ENCODE data around the gene PTPN21.

Gene PTPN21

DNA sequence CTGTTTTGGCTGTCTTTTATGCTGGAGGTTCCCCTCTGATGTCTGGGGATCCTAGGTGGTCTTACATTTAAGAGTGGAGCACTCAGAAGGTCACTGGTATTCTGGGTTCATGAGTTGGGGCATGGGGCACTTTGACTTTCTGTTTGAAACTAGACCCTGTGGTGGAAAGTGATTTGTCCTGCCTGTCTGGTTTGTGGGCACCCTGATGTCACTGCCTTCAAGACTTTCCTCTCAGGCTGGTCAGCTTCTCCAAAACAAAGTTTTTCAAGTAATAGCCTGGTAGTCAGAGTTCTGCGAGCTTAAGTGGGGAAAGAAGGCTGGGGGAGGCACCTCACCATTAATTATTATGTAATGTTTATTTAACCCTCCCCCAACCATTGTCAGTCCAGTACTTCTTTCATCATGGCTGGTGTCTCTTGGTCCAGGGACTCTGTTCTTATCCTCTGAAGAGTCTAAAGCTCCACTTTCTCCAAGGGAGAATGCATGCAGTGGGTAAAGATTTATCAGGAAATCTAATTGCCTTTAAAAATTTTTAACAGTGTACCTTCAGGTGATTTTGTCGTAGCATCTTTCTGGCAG lies 43.4 kb upstream of the PTPN21 start:
- ATAC-seq = no peak
- no peak for TF ChIP-seq ZNF8 (CRISPR knock-in tag; IDR thresholded peaks at IDR 0.05)
- no peak for TF ChIP-seq ZFP3 (CRISPR knock-in tag; IDR thresholded peaks at IDR 0.05)
- TF ChIP-seq CREB5 (CRISPR knock-in tag; IDR thresholded peaks at IDR 0.05; ENCODE audit: low read depth) = no peak
- no peak for TF ChIP-seq TOX (CRISPR knock-in tag; IDR thresholded peaks at IDR 0.05; ENCODE audit: borderline replicate concordance)
- TF ChIP-seq ZFP30 (CRISPR knock-in tag; IDR thresholded peaks at IDR 0.05) = no peak
- no peak for TF ChIP-seq PATZ1 (CRISPR knock-in tag; IDR thresholded peaks at IDR 0.05; ENCODE audit: borderline replicate concordance)
- no peak for TF ChIP-seq ZNF565 (CRISPR knock-in tag; conservative IDR thresholded peaks at IDR 0.05; ENCODE audit: low read depth)
- TF ChIP-seq ARNTL (CRISPR knock-in tag; IDR thresholded peaks at IDR 0.05; ENCODE audit: borderline replicate concordance, low read depth) = no peak
- no peak for TF ChIP-seq ZC3H10 (CRISPR knock-in tag; IDR thresholded peaks at IDR 0.05)
- no peak for TF ChIP-seq GLIS3 (CRISPR knock-in tag; IDR thresholded peaks at IDR 0.05)
- no peak for TF ChIP-seq TCF4 (CRISPR knock-in tag; IDR thresholded peaks at IDR 0.05; ENCODE audit: borderline replicate concordance)
- TF ChIP-seq ZNF70 (CRISPR knock-in tag; IDR thresholded peaks at IDR 0.05) = no peak
- TF ChIP-seq, protein P1, sequence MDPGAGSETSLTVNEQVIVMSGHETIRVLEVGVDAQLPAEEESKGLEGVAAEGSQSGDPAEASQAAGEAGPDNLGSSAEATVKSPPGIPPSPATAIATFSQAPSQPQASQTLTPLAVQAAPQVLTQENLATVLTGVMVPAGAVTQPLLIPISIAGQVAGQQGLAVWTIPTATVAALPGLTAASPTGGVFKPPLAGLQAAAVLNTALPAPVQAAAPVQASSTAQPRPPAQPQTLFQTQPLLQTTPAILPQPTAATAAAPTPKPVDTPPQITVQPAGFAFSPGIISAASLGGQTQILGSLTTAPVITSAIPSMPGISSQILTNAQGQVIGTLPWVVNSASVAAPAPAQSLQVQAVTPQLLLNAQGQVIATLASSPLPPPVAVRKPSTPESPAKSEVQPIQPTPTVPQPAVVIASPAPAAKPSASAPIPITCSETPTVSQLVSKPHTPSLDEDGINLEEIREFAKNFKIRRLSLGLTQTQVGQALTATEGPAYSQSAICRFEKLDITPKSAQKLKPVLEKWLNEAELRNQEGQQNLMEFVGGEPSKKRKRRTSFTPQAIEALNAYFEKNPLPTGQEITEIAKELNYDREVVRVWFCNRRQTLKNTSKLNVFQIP (CRISPR knock-in tag; IDR thresholded peaks at IDR 0.05; ENCODE audit: borderline replicate concordance, low read depth) = no peak

DNA sequence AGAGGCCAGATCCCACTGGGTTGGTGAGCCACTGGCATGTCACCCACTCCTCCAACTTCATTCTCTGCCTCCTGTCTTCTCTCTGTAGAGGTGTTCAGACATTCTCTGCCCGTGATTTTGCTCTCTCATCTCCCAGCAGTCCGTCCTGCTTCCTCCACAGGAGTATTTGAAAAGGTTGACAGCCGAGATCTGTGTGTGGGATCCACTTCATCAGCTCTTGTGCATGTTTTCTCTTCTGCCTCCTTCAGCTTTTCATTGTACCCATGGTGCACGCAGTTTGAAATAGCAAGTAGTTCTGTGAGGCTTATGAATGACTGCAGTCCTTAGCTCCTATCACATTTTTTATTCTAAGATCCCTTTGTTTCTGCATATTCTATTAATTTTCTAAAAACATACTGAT lies 42.8 kb upstream of the PTPN21 start:
- no peak for ATAC-seq
- TF ChIP-seq, protein P2, sequence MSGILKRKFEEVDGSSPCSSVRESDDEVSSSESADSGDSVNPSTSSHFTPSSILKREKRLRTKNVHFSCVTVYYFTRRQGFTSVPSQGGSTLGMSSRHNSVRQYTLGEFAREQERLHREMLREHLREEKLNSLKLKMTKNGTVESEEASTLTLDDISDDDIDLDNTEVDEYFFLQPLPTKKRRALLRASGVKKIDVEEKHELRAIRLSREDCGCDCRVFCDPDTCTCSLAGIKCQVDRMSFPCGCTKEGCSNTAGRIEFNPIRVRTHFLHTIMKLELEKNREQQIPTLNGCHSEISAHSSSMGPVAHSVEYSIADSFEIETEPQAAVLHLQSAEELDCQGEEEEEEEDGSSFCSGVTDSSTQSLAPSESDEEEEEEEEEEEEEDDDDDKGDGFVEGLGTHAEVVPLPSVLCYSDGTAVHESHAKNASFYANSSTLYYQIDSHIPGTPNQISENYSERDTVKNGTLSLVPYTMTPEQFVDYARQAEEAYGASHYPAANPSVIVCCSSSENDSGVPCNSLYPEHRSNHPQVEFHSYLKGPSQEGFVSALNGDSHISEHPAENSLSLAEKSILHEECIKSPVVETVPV (CRISPR knock-in tag; IDR thresholded peaks at IDR 0.05) = no peak

GRCh38 chr14:88597038-88597437 lies 42.2 kb upstream of the PTPN21 start:
- TF ChIP-seq CREB5 (CRISPR knock-in tag; IDR thresholded peaks at IDR 0.05; ENCODE audit: low read depth) (no peak), ZNF8 (CRISPR knock-in tag; IDR thresholded peaks at IDR 0.05) (no peak), SNAI2 (CRISPR knock-in tag; IDR thresholded peaks at IDR 0.05) (no peak), ZNF70 (CRISPR knock-in tag; IDR thresholded peaks at IDR 0.05) (no peak), ESRRG (CRISPR knock-in tag; IDR thresholded peaks at IDR 0.05) (no peak), PPARA (CRISPR knock-in tag; IDR thresholded peaks at IDR 0.05; ENCODE audit: borderline replicate concordance) (no peak), ARNTL (CRISPR knock-in tag; IDR thresholded peaks at IDR 0.05; ENCODE audit: borderline replicate concordance, low read depth) (no peak), RARB (CRISPR knock-in tag; IDR thresholded peaks at IDR 0.05) (no peak), PATZ1 (CRISPR knock-in tag; IDR thresholded peaks at IDR 0.05; ENCODE audit: borderline replicate concordance) (no peak), TOX (CRISPR knock-in tag; IDR thresholded peaks at IDR 0.05; ENCODE audit: borderline replicate concordance) (no peak), ZFP30 (CRISPR knock-in tag; IDR thresholded peaks at IDR 0.05) (no peak), TSHZ2 (CRISPR knock-in tag; IDR thresholded peaks at IDR 0.05) (no peak)
- TF ChIP-seq, protein P1 (CRISPR knock-in tag; IDR thresholded peaks at IDR 0.05; ENCODE audit: borderline replicate concordance, low read depth) = no peak
- ATAC-seq = no peak

All from SK-N-SH treated with all-trans-retinoic acid at 6 μM for 48 hours (cell line).